Thyroid gland (tissue), 4 donors: ENCODE measurements around the gene PTTG1. TPM values are rescaled to one million over a fixed set of nuclear protein-coding genes. Genes with fewer than 3 reads are reported as not detected.

ENCODE experiments used
- DNase-seq, 2 donors: peaks; one replicate each; pipeline ENCODE4 v3.0.0-alpha.2; 2019
- H3K27ac ChIP-seq, 3 donors: fragments of 200-600 bp; sonication (generic); 1 replicate in 2 of 3; 2 replicates in 1 of 3; pipeline ENCODE4 v1.5.1; 2016 to 2019; ENCODE audit warnings: mild to moderate bottlenecking in 1 of 3, moderate library complexity in 1 of 3
- H3K27me3 ChIP-seq: fragments of 200-600 bp; sonication (generic); one replicate; pipeline ENCODE4 v1.5.1; 2019
- H3K36me3 ChIP-seq, 2 donors: fragments of 200-600 bp; sonication (generic); one replicate each; pipeline ENCODE4 v1.5.1; 2016 to 2019
- H3K4me1 ChIP-seq, 2 donors: fragments of 200-600 bp; sonication (generic); one replicate each; pipeline ENCODE4 v1.5.1; 2017 to 2019
- H3K4me3 ChIP-seq, 3 donors: fragments of 200-600 bp; sonication (generic); replicated peaks in 1 of 3; 1 replicate in 2 of 3; 2 replicates in 1 of 3; pipeline ENCODE4 v1.5.1; 2016; ENCODE audit warnings: mild to moderate bottlenecking in 1 of 3
- H3K9me3 ChIP-seq: fragments of 200-600 bp; sonication (generic); one replicate; pipeline ENCODE4 v1.5.1; 2017
- CTCF ChIP-seq, 6 experiments: fragments of 200-600 bp in 3 of 6; fragments of 450-650 bp in 3 of 6; sonication (generic) in 3 of 6; IDR thresholded peaks; one replicate each; pipeline ENCODE4 v1.5.1; 2016 to 2019; ENCODE audit warnings: antibody characterized with exemption in 6 of 6, mild to moderate bottlenecking in 2 of 6, inconsistent platforms in 1 of 6, moderate library complexity in 1 of 6
- POLR2A ChIP-seq, 2 donors: fragments of 450-650 bp; IDR thresholded peaks; one replicate each; pipeline ENCODE4 v1.6.1; 2017; ENCODE audit warnings: antibody characterized with exemption in 2 of 2, mild to moderate bottlenecking in 2 of 2, moderate library complexity in 1 of 2
- WGBS, 2 donors: methylation state at CpG; one replicate each; pipeline ENCODE4 v1.1.5; 2017; 5-methylcytosine and 5-hydroxymethylcytosine counted together
- intact Hi-C: fragments of 100-400 bp; cut with DNase I; formaldehyde crosslinking; loops from one replicate; pipeline ENCODE4 v1.15.1; 2023
- total RNA-seq, 4 donors: library from RNA; depleted of rRNA; stranded (reverse); fragments of >200 nt; gene quantifications; one replicate each; pipeline ENCODE4 v1.2.3, GENCODE V29; 2016

The PTTG1 gene
- total RNA-seq, 4 donors from 2014 or later: 42.6 to 165 (median 79.4) TPM

- Histone ChIP-seq H3K36me3 (no peaks in the 10 kb centered on the region), H3K4me1 (peaks cover 16 to 28% of the 10 kb centered on the region in 2 donors), H3K4me3 (peak overlapping the region in 2 of 3 donors; percentile 5 to 22), H3K9me3 (no peaks in the 10 kb centered on the region), H3K27me3 (no peaks in the 10 kb centered on the region), H3K27ac (peak overlapping the region; percentile 58 to 72 (median 58))
- no peak for TF ChIP-seq POLR2A (IDR thresholded peaks at IDR 0.05)
- peak in 5 of 6 experiments; percentile 51 to 86 (median 75) for TF ChIP-seq CTCF (IDR thresholded peaks at IDR 0.05)
- 6 to 7% methylated on average over 18 of the region's 18 CpGs for WGBS, 2 donors
- peak; percentile 62 to 64 for DNase-seq
- intact Hi-C loops: loop anchor here (10.0 kb wide), 1 partner anchor 76 kb away; no protein-coding TSS in a partner anchor
Observed at GRCh38 chr5:160438316-160439204, 16.9 kb downstream of the PTTG1 start.

- H3K27ac ChIP-seq: peak overlapping the region; percentile 58 to 72 (median 58)
- intact Hi-C loops: loop anchor here (10.0 kb wide), 1 partner anchor 76 kb away; no protein-coding TSS in a partner anchor
- H3K36me3 ChIP-seq: no peaks in the 10 kb centered on the region
- H3K27me3 ChIP-seq: no peaks in the 10 kb centered on the region
- no peak for TF ChIP-seq POLR2A (IDR thresholded peaks at IDR 0.05)
- peak; percentile 84 to 98 (median 90) for TF ChIP-seq CTCF (IDR thresholded peaks at IDR 0.05)
- peaks cover 18 to 26% of the 10 kb centered on the region in 2 donors for H3K4me1 ChIP-seq
- peak overlapping the region in 2 of 3 donors; percentile 5 to 22 for H3K4me3 ChIP-seq
- no peaks in the 10 kb centered on the region for H3K9me3 ChIP-seq
- DNase-seq: peak; percentile 91 to 92
- WGBS, 2 donors: 1 to 2% methylated on average over 11 of the region's 11 CpGs
Observed at GRCh38 chr5:160439205-160439600, 17.5 kb downstream of the PTTG1 start.

- no peak for TF ChIP-seq POLR2A (IDR thresholded peaks at IDR 0.05)
- no peak for DNase-seq
- no peaks in the 10 kb centered on the region for H3K27me3 ChIP-seq
- no peaks in the 10 kb centered on the region for H3K9me3 ChIP-seq
- intact Hi-C loops: no loop called here
- H3K36me3 ChIP-seq: no peaks in the 10 kb centered on the region
- peaks cover 18 to 19% of the 10 kb centered on the region in 2 donors for H3K4me1 ChIP-seq
- 20 to 85% methylated on average over 1 of the region's 1 CpG for WGBS, 2 donors
- H3K4me3 ChIP-seq: no peak overlapping the region
- peak overlapping the region; percentile 6 to 82 (median 10) for H3K27ac ChIP-seq
Observed at GRCh38 chr5:160441311-160441781, 19.7 kb downstream of the PTTG1 start.

- TF ChIP-seq POLR2A (IDR thresholded peaks at IDR 0.05): no peak
- no peak for TF ChIP-seq CTCF (IDR thresholded peaks at IDR 0.05)
- Histone ChIP-seq H3K36me3 (no peaks in the 10 kb centered on the region), H3K4me3 (no peak overlapping the region), H3K27me3 (no peaks in the 10 kb centered on the region), H3K4me1 (peaks cover 18 to 19% of the 10 kb centered on the region in 2 donors), H3K27ac (peak overlapping the region; percentile 67 to 82 (median 70)), H3K9me3 (no peaks in the 10 kb centered on the region)
- intact Hi-C loops: no loop called here
- DNase-seq: peak; percentile 84 to 87
- 51 to 60% methylated on average over 4 of the region's 4 CpGs for WGBS, 2 donors
Observed at GRCh38 chr5:160442824-160443431, 21.3 kb downstream of the PTTG1 start.

- Histone ChIP-seq H3K4me3 (no peak overlapping the region), H3K27me3 (no peaks in the 10 kb centered on the region), H3K36me3 (no peaks in the 10 kb centered on the region), H3K9me3 (no peaks in the 10 kb centered on the region), H3K4me1 (peaks cover 15 to 18% of the 10 kb centered on the region in 2 donors), H3K27ac (no peak overlapping the region)
- intact Hi-C loops: no loop called here
- TF ChIP-seq POLR2A (IDR thresholded peaks at IDR 0.05) (no peak), CTCF (IDR thresholded peaks at IDR 0.05) (no peak)
- 96 to 100% methylated on average over 1 of the region's 1 CpG for WGBS, 2 donors
- DNase-seq: no peak
Observed at GRCh38 chr5:160444407-160444806, 22.8 kb downstream of the PTTG1 start.
